ENCODE data around the gene CCNT2. TPM values are rescaled to one million over a fixed set of nuclear protein-coding genes. Genes with fewer than 3 reads are reported as not detected.

Gene CCNT2
- total RNA-seq, 1 experiment from 2014 or later, result 32.6 TPM

GRCh38 chr2:134869946-134870736 lies 48.5 kb upstream of the CCNT2 start:
- H3K4me3 ChIP-seq (replicated peaks in 1 of 2; ENCODE audit: low read depth in 1 of 2, low read length in 2 of 2), result no peak overlapping the region
- H3K4me1 ChIP-seq (ENCODE audit: control insufficient read depth in 1 of 2, insufficient read depth in 2 of 2, low read length in 2 of 2), result no peaks in the 10 kb centered on the region
- H3K9me3 ChIP-seq (ENCODE audit: control insufficient read depth in 1 of 2, insufficient read depth in 1 of 2, low read depth in 1 of 2, low read length in 2 of 2), result no peaks in the 10 kb centered on the region
- ATAC-seq (no peak), DNase-seq (ENCODE audit: low read depth, low spot score) (no peak)
- ChIA-PET POLR2A (no interaction called here), CTCF (no interaction called here), RAD21 (ENCODE audit: low non-redundant PET in 1 of 2, low total read pairs in 2 of 2, uncharacterized antibody in 2 of 2, unreplicated experiment in 2 of 2) (no interaction called here)
- no peaks in the 10 kb centered on the region for H3K79me2 ChIP-seq (ENCODE audit: insufficient read depth, low read length)
- H2AFZ ChIP-seq (ENCODE audit: low read depth, low read length, poor library complexity, severe bottlenecking), result no peak overlapping the region
- H3K4me2 ChIP-seq (ENCODE audit: low read length), result no peak overlapping the region
- H3K9me2 ChIP-seq (ENCODE audit: insufficient read depth), result no peaks in the 10 kb centered on the region
- H3K27me3 ChIP-seq (ENCODE audit: insufficient read depth, low read length), result no peaks in the 10 kb centered on the region
- no TSS peak for BruUV-seq (replicated peaks)
- no peak overlapping the region for H3K27ac ChIP-seq (ENCODE audit: low read depth, low read length)
- intact Hi-C loops (cut with micrococcal nuclease), result no loop called here
- no peaks in the 10 kb centered on the region for H4K20me1 ChIP-seq (ENCODE audit: insufficient read depth)
- TF ChIP-seq CEBPB (IDR thresholded peaks at IDR 0.05; ENCODE audit: low read depth), result no peak
- no peak for TF ChIP-seq EZH2phosphoT487 (IDR thresholded peaks at IDR 0.05; ENCODE audit: borderline replicate concordance)
- no peak for TF ChIP-seq EGR1 (IDR thresholded peaks at IDR 0.05; ENCODE audit: low read depth)
- TF ChIP-seq POLR2A (IDR thresholded peaks at IDR 0.05; ENCODE audit: borderline replicate concordance, extremely low read depth, insufficient read depth, insufficient read length), result no peak
- TF ChIP-seq ELF1 (IDR thresholded peaks at IDR 0.05; ENCODE audit: borderline replicate concordance, low read depth), result no peak
- TF ChIP-seq RAD21 (IDR thresholded peaks at IDR 0.05; ENCODE audit: low read depth), result no peak
- no peak for TF ChIP-seq CTCF (IDR thresholded peaks at IDR 0.05 in 2 of 3, conservative IDR thresholded peaks at IDR 0.05 in 1 of 3; ENCODE audit: borderline replicate concordance in 1 of 3, insufficient read depth in 1 of 3, low read depth in 2 of 3, low read length in 2 of 3)
- no peak for TF ChIP-seq YY1 (IDR thresholded peaks at IDR 0.05; ENCODE audit: extremely low read depth, insufficient replicate concordance, low read depth, low read length)
- TF ChIP-seq CBX3 (IDR thresholded peaks at IDR 0.05; ENCODE audit: low read depth), result no peak
- TF ChIP-seq ATF3 (IDR thresholded peaks at IDR 0.05), result no peak
- TF ChIP-seq ZFX (IDR thresholded peaks at IDR 0.05), result no peak
- TF ChIP-seq SRF (IDR thresholded peaks at IDR 0.05; ENCODE audit: low read depth), result no peak
- TF ChIP-seq SIN3A (IDR thresholded peaks at IDR 0.05; ENCODE audit: low read depth), result no peak
- TF ChIP-seq MAX (IDR thresholded peaks at IDR 0.05), result no peak
- TF ChIP-seq SP1 (IDR thresholded peaks at IDR 0.05; ENCODE audit: low read depth), result no peak
- no peak for TF ChIP-seq FOSL1 (IDR thresholded peaks at IDR 0.05; ENCODE audit: low read depth)
- no peaks in the 10 kb centered on the region; a peak in 1 of 4 replicates for H3K36me3 ChIP-seq (ENCODE audit: control insufficient read depth in 1 of 2, insufficient read depth in 2 of 2, low read length in 2 of 2)
- no peak overlapping the region for H3K9ac ChIP-seq (ENCODE audit: low read length)
